ENCODE measurements around the gene SMCO3. TPM values are rescaled to one million over a fixed set of nuclear protein-coding genes. Genes with fewer than 3 reads are reported as not detected.

Gene SMCO3
- total and polyA plus RNA-seq, 2 of the 13 experiments (the other 11 are each of a cell fraction or from before 2014, with no cell fraction given) = 0.29 to 0.42 TPM

DNA sequence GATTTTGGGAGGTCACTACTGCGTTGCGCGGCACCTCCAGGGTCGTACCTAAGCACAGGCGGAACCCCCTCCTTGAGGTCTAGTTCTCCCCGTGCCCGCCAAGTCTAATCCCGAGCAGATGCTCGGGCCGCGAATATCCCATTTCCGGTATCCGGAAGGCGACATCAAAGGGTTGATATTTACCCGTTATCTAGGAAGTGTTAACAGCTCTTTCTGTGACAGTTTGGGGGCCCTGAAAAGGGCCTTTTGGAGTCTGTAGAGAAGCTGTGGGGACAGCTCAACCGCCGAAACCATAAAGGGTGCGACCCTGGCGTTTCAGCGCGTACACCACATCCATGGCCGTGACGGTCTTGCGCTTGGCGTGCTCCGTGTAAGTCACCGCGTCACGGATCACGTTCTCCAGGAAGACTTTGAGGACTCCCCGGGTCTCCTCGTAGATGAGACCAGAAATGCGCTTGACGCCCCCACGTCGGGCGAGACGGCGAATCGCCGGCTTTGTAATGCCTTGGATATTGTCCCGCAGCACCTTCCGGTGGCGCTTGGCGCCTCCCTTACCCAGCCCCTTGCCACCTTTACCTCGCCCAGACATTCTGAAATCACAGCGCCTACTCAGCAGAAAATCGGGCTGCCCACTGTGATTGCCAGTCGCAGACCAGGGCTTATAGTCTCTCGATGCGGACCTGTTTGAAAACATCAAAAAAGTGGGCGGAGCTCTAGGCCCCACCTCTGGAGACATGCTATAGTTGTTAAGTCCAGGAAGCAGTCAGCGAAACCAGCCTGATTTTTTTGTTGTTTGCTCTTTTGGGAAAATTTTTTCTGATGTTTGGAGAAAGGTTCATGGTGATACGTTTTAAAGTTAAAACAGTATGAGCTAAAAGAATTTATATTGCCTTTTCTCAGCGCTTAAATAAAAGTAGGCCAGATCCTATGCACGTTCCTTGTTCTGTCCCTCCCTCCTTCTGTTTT is 43.2 kb downstream of the SMCO3 start (continued):
- TF ChIP-seq, protein P1, sequence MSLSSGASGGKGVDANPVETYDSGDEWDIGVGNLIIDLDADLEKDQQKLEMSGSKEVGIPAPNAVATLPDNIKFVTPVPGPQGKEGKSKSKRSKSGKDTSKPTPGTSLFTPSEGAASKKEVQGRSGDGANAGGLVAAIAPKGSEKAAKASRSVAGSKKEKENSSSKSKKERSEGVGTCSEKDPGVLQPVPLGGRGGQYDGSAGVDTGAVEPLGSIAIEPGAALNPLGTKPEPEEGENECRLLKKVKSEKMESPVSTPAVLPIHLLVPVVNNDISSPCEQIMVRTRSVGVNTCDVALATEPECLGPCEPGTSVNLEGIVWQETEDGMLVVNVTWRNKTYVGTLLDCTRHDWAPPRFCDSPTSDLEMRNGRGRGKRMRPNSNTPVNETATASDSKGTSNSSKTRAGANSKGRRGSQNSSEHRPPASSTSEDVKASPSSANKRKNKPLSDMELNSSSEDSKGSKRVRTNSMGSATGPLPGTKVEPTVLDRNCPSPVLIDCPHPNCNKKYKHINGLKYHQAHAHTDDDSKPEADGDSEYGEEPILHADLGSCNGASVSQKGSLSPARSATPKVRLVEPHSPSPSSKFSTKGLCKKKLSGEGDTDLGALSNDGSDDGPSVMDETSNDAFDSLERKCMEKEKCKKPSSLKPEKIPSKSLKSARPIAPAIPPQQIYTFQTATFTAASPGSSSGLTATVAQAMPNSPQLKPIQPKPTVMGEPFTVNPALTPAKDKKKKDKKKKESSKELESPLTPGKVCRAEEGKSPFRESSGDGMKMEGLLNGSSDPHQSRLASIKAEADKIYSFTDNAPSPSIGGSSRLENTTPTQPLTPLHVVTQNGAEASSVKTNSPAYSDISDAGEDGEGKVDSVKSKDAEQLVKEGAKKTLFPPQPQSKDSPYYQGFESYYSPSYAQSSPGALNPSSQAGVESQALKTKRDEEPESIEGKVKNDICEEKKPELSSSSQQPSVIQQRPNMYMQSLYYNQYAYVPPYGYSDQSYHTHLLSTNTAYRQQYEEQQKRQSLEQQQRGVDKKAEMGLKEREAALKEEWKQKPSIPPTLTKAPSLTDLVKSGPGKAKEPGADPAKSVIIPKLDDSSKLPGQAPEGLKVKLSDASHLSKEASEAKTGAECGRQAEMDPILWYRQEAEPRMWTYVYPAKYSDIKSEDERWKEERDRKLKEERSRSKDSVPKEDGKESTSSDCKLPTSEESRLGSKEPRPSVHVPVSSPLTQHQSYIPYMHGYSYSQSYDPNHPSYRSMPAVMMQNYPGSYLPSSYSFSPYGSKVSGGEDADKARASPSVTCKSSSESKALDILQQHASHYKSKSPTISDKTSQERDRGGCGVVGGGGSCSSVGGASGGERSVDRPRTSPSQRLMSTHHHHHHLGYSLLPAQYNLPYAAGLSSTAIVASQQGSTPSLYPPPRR (CRISPR knock-in tag; IDR thresholded peaks at IDR 0.05; ENCODE audit: borderline replicate concordance) = peak; percentile 51; the same call in 1 of the 2 replicates
- TF ChIP-seq CC2D1A (CRISPR knock-in tag; IDR thresholded peaks at IDR 0.05) = no peak
- TF ChIP-seq NR2F2 (IDR thresholded peaks at IDR 0.05; ENCODE audit: borderline replicate concordance, low read depth) = peak; percentile 38; the same call in 1 of the 2 replicates
- TF ChIP-seq CEBPG (CRISPR knock-in tag; IDR thresholded peaks at IDR 0.05) = no peak
- no peak for TF ChIP-seq FLYWCH1 (CRISPR knock-in tag; IDR thresholded peaks at IDR 0.05)
- TF ChIP-seq WIZ (CRISPR knock-in tag; IDR thresholded peaks at IDR 0.05) = no peak
- no peak for TF ChIP-seq CBX5 (CRISPR knock-in tag; IDR thresholded peaks at IDR 0.05; ENCODE audit: borderline replicate concordance)
- TF ChIP-seq, protein P2, sequence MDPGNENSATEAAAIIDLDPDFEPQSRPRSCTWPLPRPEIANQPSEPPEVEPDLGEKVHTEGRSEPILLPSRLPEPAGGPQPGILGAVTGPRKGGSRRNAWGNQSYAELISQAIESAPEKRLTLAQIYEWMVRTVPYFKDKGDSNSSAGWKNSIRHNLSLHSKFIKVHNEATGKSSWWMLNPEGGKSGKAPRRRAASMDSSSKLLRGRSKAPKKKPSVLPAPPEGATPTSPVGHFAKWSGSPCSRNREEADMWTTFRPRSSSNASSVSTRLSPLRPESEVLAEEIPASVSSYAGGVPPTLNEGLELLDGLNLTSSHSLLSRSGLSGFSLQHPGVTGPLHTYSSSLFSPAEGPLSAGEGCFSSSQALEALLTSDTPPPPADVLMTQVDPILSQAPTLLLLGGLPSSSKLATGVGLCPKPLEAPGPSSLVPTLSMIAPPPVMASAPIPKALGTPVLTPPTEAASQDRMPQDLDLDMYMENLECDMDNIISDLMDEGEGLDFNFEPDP (CRISPR knock-in tag; conservative IDR thresholded peaks at IDR 0.05) = no peak
- TF ChIP-seq ZNF446 (CRISPR knock-in tag; IDR thresholded peaks at IDR 0.05) = peak; percentile 87; the same call in 1 of the 2 replicates
- TF ChIP-seq ZMYM3 (CRISPR knock-in tag; IDR thresholded peaks at IDR 0.05) = no peak
- TF ChIP-seq, protein P3, sequence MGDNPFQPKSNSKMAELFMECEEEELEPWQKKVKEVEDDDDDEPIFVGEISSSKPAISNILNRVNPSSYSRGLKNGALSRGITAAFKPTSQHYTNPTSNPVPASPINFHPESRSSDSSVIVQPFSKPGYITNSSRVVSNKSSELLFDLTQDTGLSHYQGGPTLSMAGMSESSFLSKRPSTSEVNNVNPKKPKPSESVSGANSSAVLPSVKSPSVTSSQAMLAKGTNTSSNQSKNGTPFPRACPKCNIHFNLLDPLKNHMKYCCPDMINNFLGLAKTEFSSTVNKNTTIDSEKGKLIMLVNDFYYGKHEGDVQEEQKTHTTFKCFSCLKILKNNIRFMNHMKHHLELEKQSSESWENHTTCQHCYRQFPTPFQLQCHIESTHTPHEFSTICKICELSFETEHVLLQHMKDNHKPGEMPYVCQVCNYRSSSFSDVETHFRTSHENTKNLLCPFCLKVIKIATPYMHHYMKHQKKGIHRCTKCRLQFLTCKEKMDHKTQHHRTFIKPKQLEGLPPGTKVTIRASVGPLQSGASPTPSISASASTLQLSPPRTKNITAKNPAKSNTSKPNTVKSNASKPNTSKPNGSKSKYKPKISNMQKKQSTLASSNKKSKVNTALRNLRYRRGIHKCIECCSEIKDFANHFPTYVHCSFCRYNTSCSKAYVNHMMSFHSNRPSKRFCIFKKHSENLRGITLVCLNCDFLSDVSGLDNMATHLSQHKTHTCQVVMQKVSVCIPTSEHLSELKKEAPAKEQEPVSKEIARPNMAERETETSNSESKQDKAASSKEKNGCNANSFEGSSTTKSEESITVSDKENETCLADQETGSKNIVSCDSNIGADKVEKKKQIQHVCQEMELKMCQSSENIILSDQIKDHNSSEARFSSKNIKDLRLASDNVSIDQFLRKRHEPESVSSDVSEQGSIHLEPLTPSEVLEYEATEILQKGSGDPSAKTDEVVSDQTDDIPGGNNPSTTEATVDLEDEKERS (CRISPR knock-in tag; IDR thresholded peaks at IDR 0.05) = no peak; the same call in 1 of the 2 replicates
- peak; percentile 70; the same call in 1 of the 2 replicates for TF ChIP-seq ZNF749 (CRISPR knock-in tag; IDR thresholded peaks at IDR 0.05; ENCODE audit: borderline replicate concordance)
- TF ChIP-seq, protein P4, sequence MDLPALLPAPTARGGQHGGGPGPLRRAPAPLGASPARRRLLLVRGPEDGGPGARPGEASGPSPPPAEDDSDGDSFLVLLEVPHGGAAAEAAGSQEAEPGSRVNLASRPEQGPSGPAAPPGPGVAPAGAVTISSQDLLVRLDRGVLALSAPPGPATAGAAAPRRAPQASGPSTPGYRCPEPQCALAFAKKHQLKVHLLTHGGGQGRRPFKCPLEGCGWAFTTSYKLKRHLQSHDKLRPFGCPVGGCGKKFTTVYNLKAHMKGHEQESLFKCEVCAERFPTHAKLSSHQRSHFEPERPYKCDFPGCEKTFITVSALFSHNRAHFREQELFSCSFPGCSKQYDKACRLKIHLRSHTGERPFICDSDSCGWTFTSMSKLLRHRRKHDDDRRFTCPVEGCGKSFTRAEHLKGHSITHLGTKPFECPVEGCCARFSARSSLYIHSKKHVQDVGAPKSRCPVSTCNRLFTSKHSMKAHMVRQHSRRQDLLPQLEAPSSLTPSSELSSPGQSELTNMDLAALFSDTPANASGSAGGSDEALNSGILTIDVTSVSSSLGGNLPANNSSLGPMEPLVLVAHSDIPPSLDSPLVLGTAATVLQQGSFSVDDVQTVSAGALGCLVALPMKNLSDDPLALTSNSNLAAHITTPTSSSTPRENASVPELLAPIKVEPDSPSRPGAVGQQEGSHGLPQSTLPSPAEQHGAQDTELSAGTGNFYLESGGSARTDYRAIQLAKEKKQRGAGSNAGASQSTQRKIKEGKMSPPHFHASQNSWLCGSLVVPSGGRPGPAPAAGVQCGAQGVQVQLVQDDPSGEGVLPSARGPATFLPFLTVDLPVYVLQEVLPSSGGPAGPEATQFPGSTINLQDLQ (CRISPR knock-in tag; IDR thresholded peaks at IDR 0.05) = peak; percentile 11; the same call in 1 of the 2 replicates
- peak; percentile 100 for TF ChIP-seq POLR2AphosphoS5 (IDR thresholded peaks at IDR 0.05; ENCODE audit: low read depth, low read length)
- no peak for TF ChIP-seq FOXK2 (IDR thresholded peaks at IDR 0.05)
- TF ChIP-seq ZNF891 (CRISPR knock-in tag; IDR thresholded peaks at IDR 0.05) = 0 out of 2 replicates have a peak, but pooled peaks have one; percentile 68
- no peak for TF ChIP-seq ZNF773 (CRISPR knock-in tag; IDR thresholded peaks at IDR 0.05; ENCODE audit: borderline replicate concordance)
